Dedifferentiated amniotic fluid mesenchymal stem cell (primary cell): ENCODE measurements around the gene CD244.
"Not testable (repeated sequence)": the region's sequence is repeated elsewhere in the genome, so short reads cannot be mapped to it uniquely, and the experiment has no call there.

ENCODE experiments used
- DNase-seq: peaks from one replicate; pipeline ENCODE4 v3.0.0-alpha.2; 2016; ENCODE audit errors: extremely low spot score

Gene CD244, protein sequence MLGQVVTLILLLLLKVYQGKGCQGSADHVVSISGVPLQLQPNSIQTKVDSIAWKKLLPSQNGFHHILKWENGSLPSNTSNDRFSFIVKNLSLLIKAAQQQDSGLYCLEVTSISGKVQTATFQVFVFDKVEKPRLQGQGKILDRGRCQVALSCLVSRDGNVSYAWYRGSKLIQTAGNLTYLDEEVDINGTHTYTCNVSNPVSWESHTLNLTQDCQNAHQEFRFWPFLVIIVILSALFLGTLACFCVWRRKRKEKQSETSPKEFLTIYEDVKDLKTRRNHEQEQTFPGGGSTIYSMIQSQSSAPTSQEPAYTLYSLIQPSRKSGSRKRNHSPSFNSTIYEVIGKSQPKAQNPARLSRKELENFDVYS

GRCh38 chr1:160862203-160863060 is at the start of gene CD244:
Gene CD244, minus strand, starts transcription at chr1:160862887. Its CDS starts 210 bp downstream, at chr1:160862677.
- no peak for DNase-seq

DNA sequence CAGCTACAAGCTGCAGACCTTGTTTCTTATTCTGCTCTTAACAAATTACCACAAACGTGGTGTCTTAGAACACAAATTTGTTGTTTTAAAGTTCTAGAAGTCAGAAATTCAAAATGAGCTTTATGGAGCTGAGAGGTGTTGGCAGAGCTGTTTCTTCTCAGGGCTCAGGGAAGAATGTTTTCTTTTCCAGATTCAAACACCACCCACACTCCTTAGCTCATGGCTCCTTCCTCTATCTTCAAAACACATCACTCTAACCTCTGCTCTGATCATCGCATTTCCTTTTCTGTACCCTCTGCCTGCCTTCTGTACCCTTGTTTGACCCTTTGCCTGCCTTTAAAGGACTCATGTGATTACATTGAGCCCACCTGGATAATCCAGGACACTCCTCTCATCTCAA is 49.2 kb upstream of the CD244 start:
- DNase-seq: no peak

GRCh38 chr1:160911441-160911840 is 48.8 kb upstream of the CD244 start:
- no peak for DNase-seq

DNA sequence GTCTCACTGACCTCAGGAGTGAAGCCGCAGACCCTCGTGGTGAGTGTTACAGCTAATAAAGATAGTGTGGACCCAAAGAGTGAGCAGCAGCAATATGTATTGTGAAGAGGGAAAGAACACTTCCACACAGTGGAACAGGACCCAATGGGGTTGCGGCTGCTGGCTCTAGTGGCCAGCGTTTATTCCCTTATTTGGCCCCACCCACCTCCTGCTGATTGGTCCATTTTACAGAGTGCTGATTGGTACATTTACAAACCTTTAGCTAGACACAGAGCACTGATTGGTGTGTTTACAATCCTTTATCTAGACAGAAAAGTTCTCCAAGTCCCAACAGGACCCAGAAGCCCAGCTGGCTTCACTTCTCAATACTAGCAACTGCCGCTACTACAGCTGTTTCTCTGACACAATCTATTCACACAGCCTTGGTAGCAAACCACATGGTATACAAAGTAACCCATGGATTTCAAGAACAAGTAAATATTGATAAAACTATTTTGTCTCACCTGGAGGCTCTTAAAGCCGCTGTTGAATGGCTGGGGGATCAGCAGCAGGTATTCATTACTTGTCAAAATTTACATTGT is 47.6 kb upstream of the CD244 start:
- DNase-seq: no peak

GRCh38 chr1:160907976-160908375 is 45.3 kb upstream of the CD244 start:
- DNase-seq: no peak

- DNase-seq: no peak
These were observed 42.9 kb upstream of the CD244 start for GRCh38 chr1:160905617-160905989.

- DNase-seq: no peak
These were observed 42.3 kb upstream of the CD244 start for GRCh38 chr1:160904783-160905616.

DNA sequence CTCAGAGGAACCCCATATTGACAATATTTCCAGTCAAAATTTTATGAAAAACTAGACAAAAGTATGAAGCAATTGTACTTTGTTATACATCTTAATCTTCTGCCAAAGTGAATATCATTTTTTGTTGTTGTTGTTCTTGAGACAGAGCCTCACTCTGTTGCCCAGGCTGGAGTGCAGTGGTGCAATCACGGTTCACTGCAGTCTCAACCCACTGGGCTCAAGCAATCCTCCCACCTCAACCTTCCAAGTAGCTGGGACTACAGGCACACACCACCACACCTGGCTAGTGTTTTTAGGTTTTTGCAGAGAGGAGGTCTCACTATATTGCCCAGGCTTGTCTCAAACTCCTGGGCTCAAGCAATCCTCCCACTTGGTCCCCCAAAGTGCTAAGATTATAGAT is 39.6 kb upstream of the CD244 start:
- DNase-seq: not testable (repeated sequence)

DNA sequence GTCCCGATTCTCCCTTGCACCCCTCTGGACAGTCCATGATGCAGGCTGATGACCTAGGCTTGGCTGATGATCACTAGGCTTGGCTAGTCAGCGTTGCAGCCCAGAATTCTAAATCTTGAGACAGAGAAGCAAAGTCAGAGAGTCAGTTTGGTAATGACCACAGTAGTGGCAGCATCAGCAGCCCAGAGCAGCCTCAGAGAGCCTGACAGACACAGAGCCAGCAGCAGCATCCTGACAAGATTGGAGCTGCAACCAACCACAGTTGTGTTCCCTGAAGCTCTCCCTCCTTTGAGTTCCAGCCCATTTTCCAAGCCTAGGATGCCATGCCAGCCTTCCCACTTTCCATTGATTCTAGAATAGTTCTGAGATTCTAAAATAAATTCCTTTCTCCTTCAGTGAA is 39.1 kb upstream of the CD244 start:
- DNase-seq: no peak

DNA sequence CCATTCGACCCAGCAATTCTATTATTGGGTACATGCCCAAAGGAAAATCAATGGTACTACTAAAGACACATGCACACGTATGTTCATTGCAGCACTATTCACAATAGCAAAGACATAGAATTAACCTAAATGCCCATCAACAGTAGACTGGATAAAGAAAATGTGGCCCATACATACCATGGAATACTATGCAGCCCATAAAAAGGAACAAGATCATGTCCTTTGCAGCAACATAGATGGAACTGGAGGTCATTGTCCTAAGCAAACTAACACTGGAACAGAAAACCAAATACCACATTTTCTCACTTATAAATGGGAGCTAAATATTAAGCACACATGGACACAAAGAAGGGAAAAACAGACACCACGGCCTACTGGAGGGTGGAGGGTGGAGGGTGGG is 38.0 kb upstream of the CD244 start:
- not testable (repeated sequence) for DNase-seq

GRCh38 chr1:160894368-160895135 is 31.9 kb upstream of the CD244 start:
- DNase-seq: not testable (repeated sequence)

- no peak for DNase-seq
These were observed 28.8 kb upstream of the CD244 start for GRCh38 chr1:160891474-160891873.

- DNase-seq: no peak
These were observed 26.2 kb upstream of the CD244 start for GRCh38 chr1:160888926-160889325.

DNA sequence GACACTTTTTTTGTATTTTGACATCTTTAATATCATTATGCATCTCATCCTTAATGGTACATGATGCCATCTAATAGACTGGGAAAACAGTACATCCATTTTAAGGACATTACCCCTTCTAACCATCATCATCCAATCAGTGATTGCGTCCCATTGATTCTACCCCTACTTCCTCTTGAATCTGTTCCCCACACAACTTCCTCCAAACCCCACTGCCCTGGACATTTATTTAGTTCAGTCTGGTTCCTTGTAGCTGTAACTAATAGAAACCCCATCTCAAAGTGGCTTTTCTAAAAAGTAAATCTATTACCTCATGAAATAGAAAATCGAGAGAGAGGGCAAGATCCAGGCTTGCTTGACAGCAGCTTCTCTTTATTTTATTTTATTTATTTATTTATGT is 24.4 kb upstream of the CD244 start:
- DNase-seq: no peak

- no peak for DNase-seq
These were observed 22.4 kb upstream of the CD244 start, which contains the start of gene ITLN1 for GRCh38 chr1:160885042-160885441. Gene ITLN1, minus strand, starts transcription at chr1:160885180. Its CDS starts 303 bp downstream, at chr1:160884877.

GRCh38 chr1:160884579-160884978 is 21.9 kb upstream of the CD244 start:
- no peak for DNase-seq

GRCh38 chr1:160883581-160884513 is 21.2 kb upstream of the CD244 start:
- DNase-seq: no peak

GRCh38 chr1:160882582-160882981 is 19.9 kb upstream of the CD244 start:
- no peak for DNase-seq

GRCh38 chr1:160881264-160881663 is 18.6 kb upstream of the CD244 start:
- DNase-seq: not testable (repeated sequence)

DNA sequence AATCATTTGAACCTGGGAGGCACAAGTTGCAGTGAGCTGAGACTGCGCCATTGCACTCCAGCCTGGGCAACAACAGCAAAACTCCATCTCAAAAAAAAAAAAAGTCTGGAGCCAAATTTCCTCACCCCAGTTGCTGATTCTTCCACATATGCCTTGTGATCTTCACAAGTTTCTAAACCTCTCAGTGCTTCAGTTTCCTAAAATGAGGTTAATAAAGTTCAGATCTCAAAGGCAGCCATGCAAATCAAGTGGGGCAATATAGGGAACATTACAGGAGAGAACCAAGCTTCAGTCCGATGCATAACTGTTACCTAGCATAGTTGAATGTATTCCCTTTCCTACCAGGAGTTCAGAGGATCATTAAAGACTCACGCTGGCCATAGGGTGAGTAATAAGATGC is 17.5 kb upstream of the CD244 start:
- DNase-seq: no peak
